ENCODE measurements around the gene NAT9.

NAT9 gene

GRCh38 chr17:74773871-74774286 lies 2.3 kb downstream of the NAT9 start:
- H3K9me3 ChIP-seq (ENCODE audit: control extremely low read depth in 1 of 5, control insufficient read depth in 4 of 5, insufficient read depth in 2 of 5, low read depth in 1 of 5, low read length in 4 of 5) = no peaks in the 10 kb centered on the region
- no peak overlapping the region for H3K27ac ChIP-seq (ENCODE audit: insufficient read depth in 1 of 2, low read depth in 1 of 2, low read length in 2 of 2, poor library complexity in 1 of 2, severe bottlenecking in 2 of 2)
- POLR2A ChIA-PET = no interaction called here
- 100% methylated on average over 3 of the region's 6 CpGs for WGBS (ENCODE audit: insufficient coverage)
- CTCF ChIA-PET = interaction anchor here (0.9 to 14.2 kb wide), 10 partner anchors 16 to 116 kb away, joined by 3 to 175 read pairs (median 8); partner anchors contain the start of genes NHERF1 and RAB37
- H3K4me3 ChIP-seq (ENCODE audit: control insufficient read depth in 1 of 7, extremely low read depth in 1 of 7, insufficient read depth in 4 of 7, low read depth in 2 of 7, low read length in 6 of 7) = no peak overlapping the region
- H3K27me3 ChIP-seq (replicated peaks in 2 of 5; ENCODE audit: control insufficient read depth in 4 of 5, insufficient read depth in 5 of 5, low read length in 4 of 5) = no peaks in the 10 kb centered on the region
- H3K4me1 ChIP-seq (ENCODE audit: control extremely low read depth in 1 of 4, control insufficient read depth in 4 of 4, insufficient read depth in 4 of 4, low read length in 3 of 4) = peaks cover 16 to 33% (median 24%) of the 10 kb centered on the region in 4 experiments
- DNase-seq = no peak
- H3K36me3 ChIP-seq (ENCODE audit: control insufficient read depth in 4 of 4, insufficient read depth in 4 of 4, low read length in 3 of 4) = peaks cover 16 to 55% (median 37%) of the 10 kb centered on the region in 4 experiments

GRCh38 chr17:74773414-74773813 lies 2.7 kb downstream of the NAT9 start:
- Histone ChIP-seq H3K27ac (ENCODE audit: insufficient read depth in 1 of 2, low read depth in 1 of 2, low read length in 2 of 2, poor library complexity in 1 of 2, severe bottlenecking in 2 of 2) (no peak overlapping the region), H3K36me3 (ENCODE audit: control insufficient read depth in 4 of 4, insufficient read depth in 4 of 4, low read length in 3 of 4) (peaks cover 21 to 60% (median 41%) of the 10 kb centered on the region in 4 experiments), H3K4me3 (ENCODE audit: control insufficient read depth in 1 of 7, extremely low read depth in 1 of 7, insufficient read depth in 4 of 7, low read depth in 2 of 7, low read length in 6 of 7) (no peak overlapping the region), H3K4me1 (ENCODE audit: control extremely low read depth in 1 of 4, control insufficient read depth in 4 of 4, insufficient read depth in 4 of 4, low read length in 3 of 4) (peaks cover 16 to 29% (median 22%) of the 10 kb centered on the region in 4 experiments), H3K9me3 (ENCODE audit: control extremely low read depth in 1 of 5, control insufficient read depth in 4 of 5, insufficient read depth in 2 of 5, low read depth in 1 of 5, low read length in 4 of 5) (no peaks in the 10 kb centered on the region), H3K27me3 (replicated peaks in 2 of 5; ENCODE audit: control insufficient read depth in 4 of 5, insufficient read depth in 5 of 5, low read length in 4 of 5) (no peaks in the 10 kb centered on the region)
- DNase-seq = no peak
- ChIA-PET POLR2A (interaction anchor here (1.1 kb wide), 1 partner anchor 14 kb away, joined by 3 read pairs; no protein-coding TSS in a partner anchor), CTCF (interaction anchor here (0.7 to 14.2 kb wide), 11 partner anchors 9 to 116 kb away, joined by 3 to 175 read pairs (median 5); partner anchors contain the start of genes NHERF1 and RAB37)
- 85% methylated on average over 3 of the region's 6 CpGs for WGBS (ENCODE audit: insufficient coverage)

- 92% methylated on average over 9 of the region's 13 CpGs for WGBS (ENCODE audit: insufficient coverage)
- Histone ChIP-seq H3K27ac (ENCODE audit: insufficient read depth in 1 of 2, low read depth in 1 of 2, low read length in 2 of 2, poor library complexity in 1 of 2, severe bottlenecking in 2 of 2) (no peak overlapping the region), H3K4me1 (ENCODE audit: control extremely low read depth in 1 of 4, control insufficient read depth in 4 of 4, insufficient read depth in 4 of 4, low read length in 3 of 4) (peaks cover 8 to 25% (median 16%) of the 10 kb centered on the region in 4 experiments), H3K4me3 (ENCODE audit: control insufficient read depth in 1 of 7, extremely low read depth in 1 of 7, insufficient read depth in 4 of 7, low read depth in 2 of 7, low read length in 6 of 7) (no peak overlapping the region), H3K27me3 (replicated peaks in 2 of 5; ENCODE audit: control insufficient read depth in 4 of 5, insufficient read depth in 5 of 5, low read length in 4 of 5) (no peaks in the 10 kb centered on the region), H3K9me3 (ENCODE audit: control extremely low read depth in 1 of 5, control insufficient read depth in 4 of 5, insufficient read depth in 2 of 5, low read depth in 1 of 5, low read length in 4 of 5) (no peaks in the 10 kb centered on the region), H3K36me3 (ENCODE audit: control insufficient read depth in 4 of 4, insufficient read depth in 4 of 4, low read length in 3 of 4) (peaks cover 21 to 68% (median 50%) of the 10 kb centered on the region in 4 experiments)
- DNase-seq = no peak
- POLR2A ChIA-PET = interaction anchor here (0.6 kb wide), 1 partner anchor 36 kb away, joined by 3 read pairs; no protein-coding TSS in a partner anchor
- CTCF ChIA-PET = interaction anchor here (1.2 to 14.2 kb wide), 6 partner anchors 15 to 114 kb away, joined by 4 to 175 read pairs (median 30); partner anchors contain the start of genes NHERF1 and RAB37
Measured at GRCh38 chr17:74772053-74772452, 4.1 kb downstream of the NAT9 start.

- 95% methylated on average over 9 of the region's 9 CpGs for WGBS (ENCODE audit: insufficient coverage)
- ChIA-PET CTCF (interaction anchor here (0.6 to 14.2 kb wide), 15 partner anchors 8 to 120 kb away, joined by 3 to 175 read pairs (median 18); partner anchors contain the start of genes NHERF1 and RAB37), POLR2A (interaction anchor here (0.9 to 1.7 kb wide), 5 partner anchors 8 to 35 kb away, joined by 3 to 7 read pairs (median 5); partner anchors contain the start of gene RAB37)
- no peak for DNase-seq
- peaks cover 21 to 73% (median 55%) of the 10 kb centered on the region in 4 experiments for H3K36me3 ChIP-seq (ENCODE audit: control insufficient read depth in 4 of 4, insufficient read depth in 4 of 4, low read length in 3 of 4)
- no peaks in the 10 kb centered on the region for H3K27me3 ChIP-seq (replicated peaks in 2 of 5; ENCODE audit: control insufficient read depth in 4 of 5, insufficient read depth in 5 of 5, low read length in 4 of 5)
- H3K4me3 ChIP-seq (ENCODE audit: control insufficient read depth in 1 of 7, extremely low read depth in 1 of 7, insufficient read depth in 4 of 7, low read depth in 2 of 7, low read length in 6 of 7) = no peak overlapping the region
- peaks cover 5 to 19% (median 11%) of the 10 kb centered on the region in 4 experiments for H3K4me1 ChIP-seq (ENCODE audit: control extremely low read depth in 1 of 4, control insufficient read depth in 4 of 4, insufficient read depth in 4 of 4, low read length in 3 of 4)
- H3K9me3 ChIP-seq (ENCODE audit: control extremely low read depth in 1 of 5, control insufficient read depth in 4 of 5, insufficient read depth in 2 of 5, low read depth in 1 of 5, low read length in 4 of 5) = no peaks in the 10 kb centered on the region
- no peak overlapping the region for H3K27ac ChIP-seq (ENCODE audit: insufficient read depth in 1 of 2, low read depth in 1 of 2, low read length in 2 of 2, poor library complexity in 1 of 2, severe bottlenecking in 2 of 2)
Measured at GRCh38 chr17:74771319-74771914, 4.7 kb downstream of the NAT9 start.

GRCh38 chr17:74770498-74771318 lies 5.4 kb downstream of the NAT9 start:
- Histone ChIP-seq H3K4me1 (ENCODE audit: control extremely low read depth in 1 of 4, control insufficient read depth in 4 of 4, insufficient read depth in 4 of 4, low read length in 3 of 4) (peaks cover 4 to 16% (median 8%) of the 10 kb centered on the region in 4 experiments), H3K9me3 (ENCODE audit: control extremely low read depth in 1 of 5, control insufficient read depth in 4 of 5, insufficient read depth in 2 of 5, low read depth in 1 of 5, low read length in 4 of 5) (no peaks in the 10 kb centered on the region), H3K27me3 (replicated peaks in 2 of 5; ENCODE audit: control insufficient read depth in 4 of 5, insufficient read depth in 5 of 5, low read length in 4 of 5) (no peaks in the 10 kb centered on the region), H3K36me3 (ENCODE audit: control insufficient read depth in 4 of 4, insufficient read depth in 4 of 4, low read length in 3 of 4) (peaks cover 21 to 78% (median 57%) of the 10 kb centered on the region in 4 experiments), H3K27ac (ENCODE audit: insufficient read depth in 1 of 2, low read depth in 1 of 2, low read length in 2 of 2, poor library complexity in 1 of 2, severe bottlenecking in 2 of 2) (no peak overlapping the region), H3K4me3 (ENCODE audit: control insufficient read depth in 1 of 7, extremely low read depth in 1 of 7, insufficient read depth in 4 of 7, low read depth in 2 of 7, low read length in 6 of 7) (no peak overlapping the region)
- POLR2A ChIA-PET = interaction anchor here (0.9 to 2.1 kb wide), 7 partner anchors 9 to 113 kb away, joined by 3 to 7 read pairs (median 6); partner anchors contain the start of gene RAB37
- 62% methylated on average over 16 of the region's 16 CpGs for WGBS (ENCODE audit: insufficient coverage)
- CTCF ChIA-PET = interaction anchor here (0.6 to 14.2 kb wide), 15 partner anchors 9 to 119 kb away, joined by 3 to 175 read pairs (median 18); partner anchors contain the start of genes NHERF1 and RAB37
- peak; percentile 51 to 72 (median 66) for DNase-seq

GRCh38 chr17:74769856-74770497 lies 6.2 kb downstream of the NAT9 start:
- no peak for DNase-seq
- ChIA-PET CTCF (interaction anchor here (0.7 to 14.2 kb wide), 12 partner anchors 8 to 112 kb away, joined by 3 to 175 read pairs (median 19); partner anchors contain the start of genes NHERF1 and RAB37), POLR2A (interaction anchor here (0.8 to 2.1 kb wide), 8 partner anchors 10 to 112 kb away, joined by 3 to 7 read pairs (median 6); partner anchors contain the start of genes NHERF1 and RAB37)
- H3K27me3 ChIP-seq (replicated peaks in 2 of 5; ENCODE audit: control insufficient read depth in 4 of 5, insufficient read depth in 5 of 5, low read length in 4 of 5) = no peaks in the 10 kb centered on the region
- no peak overlapping the region for H3K4me3 ChIP-seq (ENCODE audit: control insufficient read depth in 1 of 7, extremely low read depth in 1 of 7, insufficient read depth in 4 of 7, low read depth in 2 of 7, low read length in 6 of 7)
- H3K36me3 ChIP-seq (ENCODE audit: control insufficient read depth in 4 of 4, insufficient read depth in 4 of 4, low read length in 3 of 4) = peaks cover 21 to 81% (median 60%) of the 10 kb centered on the region in 4 experiments
- H3K4me1 ChIP-seq (ENCODE audit: control extremely low read depth in 1 of 4, control insufficient read depth in 4 of 4, insufficient read depth in 4 of 4, low read length in 3 of 4) = peaks cover 0 to 9% (median 2%) of the 10 kb centered on the region in 4 experiments
- no peaks in the 10 kb centered on the region for H3K9me3 ChIP-seq (ENCODE audit: control extremely low read depth in 1 of 5, control insufficient read depth in 4 of 5, insufficient read depth in 2 of 5, low read depth in 1 of 5, low read length in 4 of 5)
- H3K27ac ChIP-seq (ENCODE audit: insufficient read depth in 1 of 2, low read depth in 1 of 2, low read length in 2 of 2, poor library complexity in 1 of 2, severe bottlenecking in 2 of 2) = no peak overlapping the region
- 92% methylated on average over 3 of the region's 5 CpGs for WGBS (ENCODE audit: insufficient coverage)
